GM19468 (cell line): Measurements from ENCODE around the gene SHQ1.
A peak's percentile ranks its signal among the peaks of the same experiment; 100 is the strongest.

ENCODE experiments used
- ATAC-seq: cut with Tn5 transposase; IDR thresholded peaks from one replicate; pipeline ENCODE4 v1.9.1; 2021; ENCODE audit warnings: mild to moderate bottlenecking, moderate library complexity, moderate number of reproducible peaks; ENCODE audit not compliant: unreplicated experiment; ENCODE audit errors: extremely low read depth

Gene SHQ1

DNA sequence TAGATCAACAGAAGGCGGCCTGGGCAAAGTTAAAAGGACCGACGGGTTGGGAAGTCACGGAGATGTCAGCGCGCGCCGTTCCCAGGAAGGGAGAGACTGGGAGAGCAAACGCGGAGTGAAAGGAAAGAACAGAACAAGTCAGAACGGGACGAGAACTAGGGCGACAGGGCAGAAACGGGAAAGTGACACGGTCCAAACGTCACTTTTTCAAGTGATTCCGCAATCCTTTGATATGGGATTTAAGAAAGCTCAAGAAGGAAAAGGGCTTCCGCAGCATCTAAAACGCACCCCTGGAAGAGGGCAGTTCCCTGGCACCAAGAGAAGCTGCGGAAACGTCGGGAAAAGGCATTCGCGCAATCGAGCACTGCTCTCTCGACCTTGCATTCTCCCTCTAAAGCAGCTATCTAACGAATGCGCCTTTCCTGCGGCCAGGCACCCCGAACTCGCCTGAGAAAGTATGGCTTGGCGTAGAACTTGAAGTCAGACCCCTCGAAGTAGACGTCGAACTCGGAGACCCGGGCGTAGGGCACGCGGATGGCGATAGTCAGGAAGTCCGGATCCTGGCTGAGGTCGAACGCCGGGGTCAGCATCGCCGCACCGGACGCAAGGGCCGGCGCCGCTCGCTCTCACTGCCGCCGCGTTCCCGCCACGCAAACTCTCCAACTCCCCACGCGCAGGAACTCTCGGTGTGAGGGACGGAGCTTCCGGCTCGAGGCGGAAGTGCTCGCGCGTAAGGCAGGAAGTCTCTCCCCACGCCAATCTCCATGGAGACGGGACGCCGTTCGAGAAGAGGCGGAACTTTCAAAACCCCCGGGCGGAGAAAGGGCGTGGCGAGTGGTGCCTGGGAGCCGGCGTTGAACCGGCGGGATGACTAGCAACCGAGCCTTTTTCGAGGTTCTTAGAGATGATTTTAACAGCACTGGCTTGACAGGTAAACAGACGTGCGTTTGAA, at the start of gene SHQ1:
Gene SHQ1, minus strand, starts transcription at position 695 of the 952 bp plus-strand sequence. Its CDS starts 105 bp downstream, at position 590.
- ATAC-seq: peak; percentile 87

DNA sequence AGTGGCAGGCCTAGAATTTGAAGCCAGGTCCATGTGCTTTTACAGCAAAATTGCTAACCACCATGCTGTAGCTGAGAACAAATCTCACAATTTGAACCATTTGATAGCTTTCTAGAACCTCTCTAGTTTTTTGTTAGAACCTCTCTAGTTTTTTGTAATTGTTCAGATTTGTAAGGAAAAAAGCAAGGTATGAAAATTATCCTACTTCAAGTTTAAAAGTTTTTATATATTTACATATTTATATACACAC, 49.4 kb upstream of the SHQ1 start:
- no peak for ATAC-seq

DNA sequence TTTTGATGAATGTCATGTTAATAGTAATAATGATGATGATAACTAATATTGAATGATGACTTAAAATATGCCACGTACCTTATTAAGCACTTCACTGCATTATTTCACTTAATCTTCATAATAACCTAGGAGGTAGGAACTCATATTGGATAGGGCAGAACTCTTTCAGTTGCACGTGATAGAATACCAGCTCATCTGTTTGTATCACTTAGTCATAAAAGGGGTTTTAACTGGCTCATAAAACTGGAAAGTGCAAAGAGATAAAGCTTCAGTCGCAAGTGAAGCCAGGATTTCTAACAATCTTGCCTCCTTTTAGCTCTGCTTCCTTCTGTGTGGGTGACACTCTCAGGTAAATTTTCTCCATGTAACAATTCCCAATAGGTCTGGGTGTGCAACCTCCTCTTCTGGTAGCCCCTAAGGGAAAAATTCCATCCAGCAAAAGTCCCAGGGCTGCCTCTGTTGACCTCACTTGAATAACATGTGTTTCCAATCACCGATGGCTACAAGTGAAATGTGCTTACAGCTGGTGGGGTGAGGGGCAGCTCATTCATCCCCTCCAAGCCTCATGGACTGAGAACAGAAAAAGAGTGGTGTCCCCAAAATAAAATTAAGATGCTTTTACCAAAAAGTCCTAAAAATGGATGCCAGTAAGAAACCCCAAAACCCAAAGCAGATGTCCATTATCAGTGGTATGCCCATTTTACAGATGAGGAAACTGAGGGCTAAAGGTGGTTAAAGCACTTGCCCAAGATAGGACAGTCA, 48.9 kb upstream of the SHQ1 start:
- no peak for ATAC-seq

DNA sequence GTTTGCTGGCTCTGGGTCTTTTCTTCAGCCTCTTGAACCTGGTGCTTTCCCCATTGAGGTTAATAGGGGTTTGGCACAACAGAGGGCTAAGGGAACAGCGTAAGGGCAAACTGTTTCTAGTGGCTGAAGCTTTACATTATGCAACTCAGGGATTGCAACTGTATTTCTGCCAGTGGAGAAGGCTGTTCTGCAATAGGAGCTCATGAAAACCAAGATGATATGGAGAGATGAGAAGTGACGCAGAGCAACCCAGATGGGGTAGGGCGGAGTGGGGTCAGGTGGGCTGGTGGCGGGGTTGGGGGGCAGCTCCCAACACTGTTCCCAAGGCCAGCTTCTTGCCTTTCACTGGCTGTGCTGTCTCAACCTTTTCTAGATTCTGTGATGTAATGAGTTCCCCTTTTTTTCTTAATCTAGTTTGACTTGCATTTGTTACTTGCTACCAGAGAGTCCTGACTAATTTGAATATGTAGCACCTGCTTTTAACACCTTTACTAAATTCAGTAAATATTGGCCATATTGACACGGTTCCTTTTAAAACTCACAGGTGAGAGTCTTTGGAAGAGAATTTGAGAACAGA, 46.8 kb upstream of the SHQ1 start:
- ATAC-seq: no peak

DNA sequence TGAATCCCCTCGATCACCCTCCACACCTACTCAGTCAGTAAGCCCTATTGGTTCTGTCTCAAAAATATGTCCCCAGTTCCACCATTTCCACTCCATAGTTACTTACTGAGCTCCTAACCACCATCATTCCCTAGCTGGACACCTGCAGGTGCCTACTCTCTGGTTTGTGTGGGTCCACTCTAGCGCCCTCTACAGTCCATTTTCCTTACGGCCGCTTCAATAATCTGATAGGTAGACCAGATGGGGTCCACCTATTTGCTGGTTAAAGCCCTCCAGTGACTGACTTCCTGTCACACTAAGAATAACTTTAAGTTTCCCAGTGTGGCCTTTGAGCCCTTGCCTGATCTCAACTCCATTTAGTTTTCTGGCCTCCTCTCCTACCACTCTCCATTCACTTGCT, 44.6 kb upstream of the SHQ1 start:
- no peak for ATAC-seq

DNA sequence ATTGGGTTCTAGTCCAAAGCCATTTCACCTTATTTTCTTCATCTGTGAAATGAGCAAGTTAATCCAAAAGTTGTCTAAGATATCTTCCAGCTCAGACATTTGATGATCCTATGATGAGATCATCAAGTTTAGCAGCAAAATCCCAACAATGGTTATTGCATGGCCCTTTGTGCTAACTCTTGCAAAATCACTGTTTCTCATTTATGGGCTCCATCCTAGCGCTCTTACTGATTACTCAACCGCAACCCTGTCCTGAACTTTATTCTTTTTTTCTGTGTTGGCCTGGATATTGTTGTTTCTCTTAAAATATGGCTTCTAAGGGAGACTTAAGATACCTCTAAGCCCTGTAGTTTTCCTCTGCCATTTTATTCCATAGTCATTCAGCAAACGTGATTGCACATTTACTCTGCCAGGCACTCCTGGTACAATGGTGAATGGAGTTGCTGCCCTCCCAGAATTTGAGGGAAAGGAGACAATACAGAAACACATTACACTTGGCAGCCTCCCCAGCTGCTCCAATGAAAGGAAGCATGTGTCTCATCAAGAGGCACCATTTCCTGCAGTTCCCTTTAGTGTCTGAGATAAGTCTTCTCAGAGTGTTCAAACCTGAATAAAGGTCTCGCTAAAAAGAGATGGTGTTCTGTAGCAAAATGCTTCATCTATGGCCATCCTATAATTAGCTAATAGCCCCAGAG, 44.0 kb upstream of the SHQ1 start:
- no peak for ATAC-seq

DNA sequence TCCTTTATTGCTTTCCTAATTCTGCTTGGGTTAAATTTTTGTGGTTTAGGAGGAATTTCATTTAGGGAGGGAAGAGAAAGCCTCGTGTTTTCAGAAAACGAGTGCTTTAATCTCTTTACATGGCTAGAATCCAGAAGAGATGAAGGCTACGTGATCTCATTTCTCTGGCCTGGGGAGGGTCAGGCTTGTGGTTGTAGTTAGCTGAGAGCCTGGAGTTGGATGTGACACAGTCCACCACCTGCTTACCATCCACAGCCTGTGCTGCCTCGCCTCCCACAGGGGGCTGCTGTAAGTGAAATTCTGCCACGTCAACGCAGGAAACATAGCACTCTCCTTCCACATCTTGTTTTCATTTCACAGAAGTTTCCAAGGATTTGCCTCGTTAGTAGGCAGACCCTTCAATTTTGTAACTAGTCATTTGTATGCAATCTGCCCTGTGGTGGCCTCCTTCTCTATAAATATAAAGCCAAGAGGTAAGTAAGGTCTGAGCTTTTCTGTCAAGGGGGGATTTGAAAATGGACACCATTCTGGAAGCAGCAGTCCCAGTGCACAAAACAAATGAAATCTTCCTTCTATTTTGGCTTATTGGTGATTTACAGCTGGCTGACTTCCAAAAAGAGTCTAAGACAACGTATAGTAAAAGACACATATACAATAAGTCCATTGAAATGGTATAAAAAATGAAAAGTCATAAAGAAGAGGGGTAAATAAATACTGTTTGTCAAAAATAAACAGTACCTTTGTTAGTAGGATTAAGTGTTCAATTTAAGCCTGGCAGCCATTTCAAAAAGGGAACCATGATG, 43.0 kb upstream of the SHQ1 start:
- ATAC-seq: no peak

DNA sequence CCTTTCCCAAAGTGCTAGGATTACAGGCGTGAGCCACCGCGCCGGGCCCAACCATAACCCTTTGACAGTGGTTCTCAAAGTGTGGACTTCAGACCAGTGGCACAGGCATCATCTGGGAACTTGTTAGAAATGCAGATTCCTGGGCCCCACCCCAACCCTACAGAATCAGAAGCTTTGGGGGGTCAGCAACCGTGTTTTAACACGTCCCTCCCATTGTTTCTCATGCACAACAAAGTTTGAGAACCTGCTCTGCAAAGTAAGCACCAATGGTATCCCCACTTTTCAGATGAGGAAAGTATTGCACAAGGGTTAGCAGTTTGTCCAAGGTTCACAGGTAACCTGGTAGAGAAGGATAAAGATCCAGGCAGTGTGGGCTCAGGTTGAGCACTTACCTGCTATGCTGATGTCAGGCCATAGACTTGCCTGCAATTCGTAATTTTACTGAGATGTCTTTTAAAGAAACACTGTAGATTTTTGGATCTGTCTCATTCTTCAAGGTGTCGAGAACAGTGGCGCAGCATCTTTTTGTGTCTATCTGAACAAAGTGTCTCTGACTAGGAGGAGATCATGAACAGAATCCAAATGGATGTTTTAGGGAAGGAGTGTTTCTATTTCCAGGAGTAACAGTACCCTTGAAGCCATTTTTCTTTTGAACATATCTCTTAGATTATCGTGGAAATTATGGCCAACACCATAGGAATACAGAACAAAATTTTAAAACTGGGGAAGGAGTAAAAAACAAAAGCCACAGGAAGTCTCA, 42.1 kb upstream of the SHQ1 start:
- no peak for ATAC-seq

DNA sequence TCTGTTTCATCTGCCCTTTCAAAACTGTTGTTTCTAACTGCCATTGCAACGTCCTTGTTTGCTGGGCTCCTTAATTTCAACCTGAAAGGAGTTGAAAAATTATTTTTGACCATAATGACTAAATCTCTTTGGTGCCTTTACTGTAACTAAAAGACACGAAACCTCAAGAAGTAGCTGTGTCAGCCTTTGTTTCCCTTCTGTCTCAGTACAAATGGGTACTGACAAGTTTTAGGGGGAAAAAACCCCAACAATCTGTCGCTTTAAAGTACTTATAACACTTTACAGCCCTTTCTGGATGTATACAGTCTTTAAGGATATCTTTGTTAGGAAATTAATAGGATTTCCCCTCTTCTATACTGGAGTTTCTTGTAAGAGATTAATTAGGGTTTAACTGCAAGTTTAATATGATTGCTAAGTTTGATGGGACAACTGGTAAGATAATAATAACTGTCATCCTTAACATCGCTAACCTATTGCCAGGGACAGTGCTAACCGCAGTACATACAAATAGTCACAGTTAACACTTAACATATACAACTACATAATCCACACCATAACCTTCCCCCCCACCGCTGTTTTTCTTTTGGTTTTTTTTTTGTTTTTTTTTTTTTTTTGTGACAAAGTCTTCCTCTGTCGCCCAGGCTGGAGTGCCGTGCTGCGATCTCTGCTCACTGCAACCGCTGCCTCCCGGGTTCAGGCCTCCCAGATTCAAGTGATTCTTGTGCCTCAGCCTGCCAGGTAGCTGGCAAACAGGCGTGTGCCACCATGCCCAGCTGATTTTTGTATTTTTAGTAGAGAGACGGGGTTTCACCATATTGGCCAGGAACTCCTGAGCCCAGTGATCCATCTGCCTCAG, 41.3 kb upstream of the SHQ1 start:
- ATAC-seq: no peak

DNA sequence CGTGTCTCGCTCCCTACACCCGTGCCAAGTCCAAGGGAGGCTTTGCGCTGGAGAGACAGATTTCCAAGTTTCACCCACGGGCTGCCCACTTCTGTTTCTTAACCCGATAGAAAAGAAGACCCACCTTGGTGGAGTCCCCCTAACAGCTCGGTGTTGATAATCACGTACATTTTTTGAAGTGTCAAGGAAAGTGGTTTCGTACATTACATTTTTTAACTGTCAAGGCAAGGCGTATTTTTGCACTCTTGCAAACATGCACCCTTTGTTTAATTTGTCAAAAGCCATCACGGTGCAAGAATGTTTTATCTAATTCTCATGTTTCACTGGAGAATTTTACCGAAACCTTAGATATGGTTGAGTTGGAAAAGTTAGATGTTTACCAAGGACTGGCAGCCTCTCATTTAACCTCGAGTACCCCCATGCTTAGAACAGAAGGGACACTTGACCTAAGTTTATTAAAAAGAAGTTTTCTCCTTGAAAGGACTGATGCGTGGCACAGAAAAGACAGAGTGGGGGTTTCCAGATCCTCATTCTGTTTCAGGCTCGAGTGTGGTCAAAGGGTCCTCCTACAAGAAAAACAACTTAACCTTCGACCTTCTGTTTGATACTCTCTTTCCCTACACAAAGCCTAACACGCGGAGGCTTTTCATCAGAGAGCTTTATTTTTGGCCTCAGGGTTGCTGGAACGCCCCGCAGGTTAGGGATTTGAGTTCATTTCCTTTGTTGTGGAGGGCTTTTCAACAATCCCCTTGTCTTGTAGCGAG, 40.5 kb upstream of the SHQ1 start:
- no peak for ATAC-seq

DNA sequence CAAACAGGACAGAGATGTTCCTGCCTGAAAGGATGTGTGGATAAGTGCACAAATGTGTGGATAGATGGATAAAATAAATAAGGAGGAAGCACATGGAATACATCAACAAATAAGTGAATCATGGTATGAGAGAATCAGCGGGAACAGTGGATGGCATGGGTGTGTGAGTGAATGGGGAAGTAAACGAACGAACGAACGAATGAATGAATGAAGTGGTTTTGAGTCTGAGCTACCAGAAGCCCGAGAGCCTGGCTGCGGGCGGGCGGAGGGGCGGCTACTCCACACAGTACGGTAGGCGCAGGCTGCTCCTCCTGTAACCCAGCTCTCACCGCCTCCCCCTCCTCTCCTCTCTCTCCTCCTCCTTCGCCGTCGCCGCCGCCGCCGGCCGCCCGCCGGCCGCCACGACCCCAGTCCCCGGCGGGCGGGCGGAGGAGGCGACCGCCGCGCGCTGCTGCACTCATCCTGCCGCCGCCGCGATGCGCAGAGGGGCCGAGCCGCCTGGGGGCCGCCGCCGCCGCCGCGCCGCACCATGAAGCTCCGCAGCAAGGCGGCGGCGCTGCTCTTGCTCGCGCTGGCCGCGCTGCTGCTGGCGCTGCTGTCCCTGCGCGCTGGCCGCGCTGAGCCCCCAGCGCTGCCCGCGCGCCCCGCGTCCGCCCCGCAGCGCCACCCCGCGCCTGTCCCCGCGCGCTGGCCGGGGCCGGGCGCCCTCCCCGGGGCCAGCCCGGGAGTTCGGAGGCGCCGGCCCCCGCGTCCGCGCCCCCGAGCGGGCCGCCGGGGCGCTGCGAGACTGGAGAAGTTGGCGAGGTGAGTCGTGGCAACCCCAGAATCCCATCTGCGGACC, 39.7 kb upstream of the SHQ1 start, which contains the start of gene GXYLT2:
Gene GXYLT2, plus strand, starts transcription at position 342 of the 841 bp plus-strand sequence. Its CDS starts 188 bp downstream, at position 530.
- ATAC-seq: no peak

DNA sequence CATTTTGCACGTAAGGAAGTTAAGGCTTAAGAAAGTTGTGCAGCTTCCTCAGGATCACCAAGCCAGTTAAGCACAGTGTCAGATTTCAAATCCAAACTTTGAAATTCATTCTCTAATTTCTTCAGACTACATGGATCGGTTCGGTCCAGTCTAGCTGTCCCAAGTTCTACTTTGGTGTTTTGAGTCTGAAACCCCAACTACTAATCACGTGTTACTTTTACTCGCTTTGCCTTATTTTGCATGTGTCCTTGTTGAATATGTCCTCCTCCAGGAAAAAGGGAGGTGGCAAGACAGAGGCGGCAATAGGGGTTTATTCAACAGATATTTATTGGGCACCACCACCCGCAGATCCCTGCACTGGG, 39.1 kb upstream of the SHQ1 start:
- no peak for ATAC-seq

DNA sequence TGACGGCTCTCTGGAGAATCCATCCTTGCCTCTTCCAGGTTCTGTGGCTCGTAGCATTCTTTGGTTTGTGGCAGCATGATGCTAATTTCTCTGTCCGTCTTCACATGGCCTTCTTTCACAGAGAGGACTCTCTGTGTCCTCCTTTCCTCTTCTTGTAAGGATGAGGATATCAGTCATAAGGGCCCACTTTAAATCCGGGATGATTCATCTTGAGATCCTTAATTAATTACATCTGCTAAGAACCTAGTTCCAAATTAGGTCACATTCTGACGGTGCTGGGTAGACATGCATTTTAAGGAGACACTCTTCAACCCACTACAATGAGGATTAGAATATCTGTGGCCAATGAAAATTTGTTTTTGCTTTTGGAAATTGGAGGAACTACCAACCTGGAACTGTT, 23.9 kb upstream of the SHQ1 start:
- ATAC-seq: no peak

DNA sequence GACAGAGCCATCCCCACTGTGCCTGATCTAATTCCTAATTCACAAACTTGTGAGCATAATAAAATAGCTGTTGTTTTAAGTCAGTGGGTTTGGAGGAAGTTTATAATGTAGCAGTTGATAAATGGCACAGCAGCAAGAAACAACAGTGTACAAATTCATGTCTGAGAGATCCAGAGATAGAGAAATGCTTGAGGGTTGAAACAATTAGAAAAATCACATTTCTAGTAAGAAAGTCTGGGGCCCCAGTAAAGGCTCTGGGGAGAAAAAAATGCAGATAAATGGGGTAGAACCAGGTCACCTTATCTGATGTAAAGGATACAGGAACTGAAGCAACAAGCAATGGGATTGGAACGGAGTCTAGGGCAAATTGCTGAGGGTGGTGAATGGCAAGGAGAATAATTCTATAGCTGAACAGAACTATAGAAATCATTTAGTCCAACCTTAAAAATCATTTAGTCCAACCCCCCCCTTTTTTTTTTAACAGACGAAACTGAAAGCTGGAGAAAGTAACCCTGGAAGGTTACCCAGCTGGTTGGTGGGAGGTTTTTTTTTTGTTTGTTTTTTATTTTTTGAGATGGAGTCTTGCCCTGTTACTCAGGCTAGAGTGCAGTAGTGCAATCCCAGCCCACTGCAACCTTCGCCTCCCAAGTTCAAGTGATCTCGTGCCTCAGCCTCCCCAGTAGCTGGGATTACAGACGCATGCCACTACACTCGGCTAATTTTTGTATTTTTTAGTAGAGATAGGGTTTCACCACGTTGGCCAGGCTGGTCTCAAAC, 14.3 kb upstream of the SHQ1 start:
- ATAC-seq: no peak

DNA sequence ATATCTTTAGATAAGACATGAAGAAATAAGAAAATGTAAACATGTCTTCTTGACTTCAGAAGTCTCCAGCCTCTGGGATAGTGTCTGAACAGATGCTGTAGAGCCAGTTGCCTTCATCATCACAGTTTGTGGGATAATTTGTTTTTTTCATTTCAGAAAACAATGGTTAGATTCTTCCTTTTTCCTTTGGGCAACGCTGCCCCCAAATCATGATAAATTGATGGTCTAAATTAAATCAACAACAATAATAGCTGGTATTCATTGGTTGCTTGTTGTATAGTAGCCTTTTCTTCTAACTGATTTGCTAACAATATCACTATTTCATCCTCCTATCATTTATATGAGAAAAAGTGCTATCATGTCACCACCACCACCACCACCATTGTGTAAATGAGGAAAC, 12.6 kb upstream of the SHQ1 start:
- no peak for ATAC-seq

DNA sequence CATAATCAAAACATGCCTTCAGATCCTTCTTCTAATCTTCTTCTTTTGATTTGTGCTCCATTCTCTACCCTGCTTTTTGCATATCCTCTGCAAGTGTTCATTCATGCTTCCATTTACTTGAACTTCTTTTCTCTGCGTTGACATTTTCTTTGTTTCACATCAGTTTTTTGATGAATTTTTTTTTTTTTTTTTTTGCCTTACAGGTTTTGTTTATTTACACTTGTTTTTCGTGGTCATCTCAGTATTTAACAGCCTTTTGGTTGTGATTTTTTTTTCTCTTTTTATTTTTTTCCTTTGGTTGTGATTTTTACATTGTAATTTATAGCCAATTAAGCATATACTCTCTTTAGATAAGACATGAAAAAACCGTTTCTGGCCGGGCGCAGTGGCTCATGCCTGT, 11.8 kb upstream of the SHQ1 start:
- ATAC-seq: no peak
